ENCODE measurements around the gene SIRT6. TPM values are rescaled to one million over a fixed set of nuclear protein-coding genes. Genes with fewer than 3 reads are reported as not detected.

SIRT6 gene
- polyA plus RNA-seq, 1 donor (not counting 4 experiments of a cell fraction or from before 2014, with no cell fraction given) = 14.6 TPM

DNA sequence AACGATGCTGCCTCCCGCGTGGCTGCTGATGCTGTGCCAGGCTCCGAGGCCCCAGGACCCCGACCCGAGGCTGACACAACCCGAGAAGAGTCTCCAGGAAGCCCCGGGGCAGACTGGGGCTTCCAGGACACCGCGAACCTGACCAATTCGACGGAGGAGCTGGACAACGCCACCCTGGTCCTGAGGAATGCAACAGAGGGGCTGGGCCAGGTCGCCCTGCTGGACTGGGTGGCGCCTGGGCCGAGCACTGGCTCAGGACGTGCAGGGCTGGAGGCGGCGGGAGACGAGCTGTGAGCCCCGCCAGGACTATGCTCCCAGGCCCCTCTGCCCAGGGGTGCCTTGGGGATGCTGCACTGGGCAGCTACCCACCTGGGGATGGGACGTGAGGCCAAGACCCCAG, 10.7 kb downstream of the SIRT6 start:
- DNase-seq (ENCODE audit: low read depth, low spot score) (no peak), FAIRE-seq (no peak)
- Histone ChIP-seq H2AFZ (ENCODE audit: control insufficient read depth, low read length) (no peak overlapping the region), H3K4me3 (ENCODE audit: control insufficient read depth in 2 of 3, extremely low read depth in 1 of 3, insufficient read depth in 2 of 3, low read depth in 1 of 3, low read length in 3 of 3) (no peak overlapping the region), H4K20me1 (ENCODE audit: control insufficient read depth, extremely low read depth, insufficient read depth, low read length) (peaks cover 3% of the 10 kb centered on the region), H3K27ac (ENCODE audit: control insufficient read depth, insufficient read depth, low read length) (no peak overlapping the region), H3K9me1 (ENCODE audit: control insufficient read depth, extremely low read depth, insufficient read depth, low read length) (no peaks in the 10 kb centered on the region), H3K36me3 (ENCODE audit: control insufficient read depth in 2 of 2, extremely low read depth in 1 of 2, insufficient read depth in 2 of 2, low read length in 2 of 2) (peaks cover 0 to 3% of the 10 kb centered on the region in 2 experiments), H3K79me2 (ENCODE audit: control insufficient read depth, insufficient read depth, low read length) (no peaks in the 10 kb centered on the region), H3K4me2 (ENCODE audit: control insufficient read depth, extremely low read depth, insufficient read depth, low read depth, low read length) (no peak overlapping the region), H3K27me3 (ENCODE audit: control insufficient read depth, extremely low read depth, insufficient read depth, low read length) (peaks cover 15% of the 10 kb centered on the region), H3K9me3 (ENCODE audit: control insufficient read depth, low read depth, low read length) (no peaks in the 10 kb centered on the region), H3K4me1 (ENCODE audit: control insufficient read depth, extremely low read depth, insufficient read depth, low read length) (no peaks in the 10 kb centered on the region), H3K9ac (ENCODE audit: control insufficient read depth, extremely low read depth, insufficient read depth, low read length) (no peak overlapping the region)
- dilution Hi-C loops (cut with MboI; ENCODE audit: extremely low pct_ligation_motif_present, low sequenced_read_pairs) = no loop called here
- TF ChIP-seq, protein P1, sequence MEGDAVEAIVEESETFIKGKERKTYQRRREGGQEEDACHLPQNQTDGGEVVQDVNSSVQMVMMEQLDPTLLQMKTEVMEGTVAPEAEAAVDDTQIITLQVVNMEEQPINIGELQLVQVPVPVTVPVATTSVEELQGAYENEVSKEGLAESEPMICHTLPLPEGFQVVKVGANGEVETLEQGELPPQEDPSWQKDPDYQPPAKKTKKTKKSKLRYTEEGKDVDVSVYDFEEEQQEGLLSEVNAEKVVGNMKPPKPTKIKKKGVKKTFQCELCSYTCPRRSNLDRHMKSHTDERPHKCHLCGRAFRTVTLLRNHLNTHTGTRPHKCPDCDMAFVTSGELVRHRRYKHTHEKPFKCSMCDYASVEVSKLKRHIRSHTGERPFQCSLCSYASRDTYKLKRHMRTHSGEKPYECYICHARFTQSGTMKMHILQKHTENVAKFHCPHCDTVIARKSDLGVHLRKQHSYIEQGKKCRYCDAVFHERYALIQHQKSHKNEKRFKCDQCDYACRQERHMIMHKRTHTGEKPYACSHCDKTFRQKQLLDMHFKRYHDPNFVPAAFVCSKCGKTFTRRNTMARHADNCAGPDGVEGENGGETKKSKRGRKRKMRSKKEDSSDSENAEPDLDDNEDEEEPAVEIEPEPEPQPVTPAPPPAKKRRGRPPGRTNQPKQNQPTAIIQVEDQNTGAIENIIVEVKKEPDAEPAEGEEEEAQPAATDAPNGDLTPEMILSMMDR (optimal IDR thresholded peaks at IDR 0.05 in 1 of 3, IDR thresholded peaks at IDR 0.05 in 1 of 3, conservative IDR thresholded peaks at IDR 0.05 in 1 of 3; ENCODE audit: extremely low read depth in 1 of 3, insufficient read depth in 2 of 3, low read length in 3 of 3) = no peak
- no peak for TF ChIP-seq EZH2 (IDR thresholded peaks at IDR 0.05; ENCODE audit: low read length)

DNA sequence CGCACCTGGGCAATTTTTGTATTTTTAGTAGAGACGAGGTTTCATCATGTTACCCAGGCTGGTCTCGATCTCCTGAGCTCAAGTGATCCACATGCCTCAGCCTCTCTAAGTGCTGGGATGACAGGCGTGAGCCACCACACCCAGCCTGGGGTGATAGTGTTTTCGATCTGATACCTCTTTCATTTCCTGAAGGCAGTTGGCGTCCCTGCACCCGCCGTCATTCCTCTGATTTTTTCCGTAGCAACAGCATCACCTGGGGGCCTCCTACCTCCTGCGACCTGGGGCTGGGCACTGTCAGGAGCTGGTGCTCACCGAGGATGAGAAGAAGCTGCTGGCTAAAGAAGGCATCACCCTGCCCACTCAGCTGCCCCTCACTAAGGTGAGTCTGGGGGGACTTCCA, 18.1 kb downstream of the SIRT6 start:
- H3K27me3 ChIP-seq (ENCODE audit: control insufficient read depth, extremely low read depth, insufficient read depth, low read length) = no peaks in the 10 kb centered on the region
- H3K27ac ChIP-seq (ENCODE audit: control insufficient read depth, insufficient read depth, low read length) = no peak overlapping the region
- H3K36me3 ChIP-seq (ENCODE audit: control insufficient read depth in 2 of 2, extremely low read depth in 1 of 2, insufficient read depth in 2 of 2, low read length in 2 of 2) = no peaks in the 10 kb centered on the region
- H3K9ac ChIP-seq (ENCODE audit: control insufficient read depth, extremely low read depth, insufficient read depth, low read length) = no peak overlapping the region
- H3K4me1 ChIP-seq (ENCODE audit: control insufficient read depth, extremely low read depth, insufficient read depth, low read length) = no peaks in the 10 kb centered on the region
- FAIRE-seq (no peak), DNase-seq (ENCODE audit: low read depth, low spot score) (no peak)
- no peaks in the 10 kb centered on the region for H3K9me3 ChIP-seq (ENCODE audit: control insufficient read depth, low read depth, low read length)
- dilution Hi-C loops (cut with MboI; ENCODE audit: extremely low pct_ligation_motif_present, low sequenced_read_pairs) = no loop called here
- no peaks in the 10 kb centered on the region for H4K20me1 ChIP-seq (ENCODE audit: control insufficient read depth, extremely low read depth, insufficient read depth, low read length)
- H2AFZ ChIP-seq (ENCODE audit: control insufficient read depth, low read length) = no peak overlapping the region
- H3K79me2 ChIP-seq (ENCODE audit: control insufficient read depth, insufficient read depth, low read length) = no peaks in the 10 kb centered on the region
- TF ChIP-seq, protein P1 (optimal IDR thresholded peaks at IDR 0.05 in 1 of 3, IDR thresholded peaks at IDR 0.05 in 1 of 3, conservative IDR thresholded peaks at IDR 0.05 in 1 of 3; ENCODE audit: extremely low read depth in 1 of 3, insufficient read depth in 2 of 3, low read length in 3 of 3) = no peak
- TF ChIP-seq EZH2 (IDR thresholded peaks at IDR 0.05; ENCODE audit: low read length) = no peak
- no peaks in the 10 kb centered on the region for H3K9me1 ChIP-seq (ENCODE audit: control insufficient read depth, extremely low read depth, insufficient read depth, low read length)
- no peak overlapping the region for H3K4me2 ChIP-seq (ENCODE audit: control insufficient read depth, extremely low read depth, insufficient read depth, low read depth, low read length)
- H3K4me3 ChIP-seq (ENCODE audit: control insufficient read depth in 2 of 3, extremely low read depth in 1 of 3, insufficient read depth in 2 of 3, low read depth in 1 of 3, low read length in 3 of 3) = no peak overlapping the region

Data from keratinocyte (primary cell).